HG03521 (cell line): ENCODE measurements around the gene STK25.
"Not testable (repeated sequence)": the region's sequence is repeated elsewhere in the genome, so short reads cannot be mapped to it uniquely, and the experiment has no call there.

ENCODE experiments used
- ATAC-seq: cut with Tn5 transposase; IDR thresholded peaks from one replicate; pipeline ENCODE4 v1.9.1; 2021; ENCODE audit warnings: mild to moderate bottlenecking, moderate library complexity; ENCODE audit not compliant: unreplicated experiment

STK25 gene

DNA sequence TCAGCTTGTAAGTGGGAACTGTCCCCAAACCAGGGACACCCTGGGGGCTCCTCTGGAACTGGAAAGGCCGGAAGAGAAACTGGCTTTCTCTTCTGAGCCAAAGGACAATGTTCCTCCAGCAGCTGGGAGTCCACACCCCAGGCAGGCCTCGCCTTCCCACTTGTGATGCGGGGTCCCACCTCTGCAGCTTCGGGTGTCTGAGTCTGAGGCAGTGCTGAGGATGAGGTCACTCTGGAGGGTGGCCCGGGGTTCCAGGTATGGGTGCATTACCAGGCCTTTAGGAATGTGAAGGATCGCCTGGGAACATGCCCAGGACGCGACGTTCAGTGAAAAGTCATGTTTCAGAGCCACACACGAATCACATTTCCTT lies 32.0 kb upstream of the STK25 start:
- no peak for ATAC-seq

DNA sequence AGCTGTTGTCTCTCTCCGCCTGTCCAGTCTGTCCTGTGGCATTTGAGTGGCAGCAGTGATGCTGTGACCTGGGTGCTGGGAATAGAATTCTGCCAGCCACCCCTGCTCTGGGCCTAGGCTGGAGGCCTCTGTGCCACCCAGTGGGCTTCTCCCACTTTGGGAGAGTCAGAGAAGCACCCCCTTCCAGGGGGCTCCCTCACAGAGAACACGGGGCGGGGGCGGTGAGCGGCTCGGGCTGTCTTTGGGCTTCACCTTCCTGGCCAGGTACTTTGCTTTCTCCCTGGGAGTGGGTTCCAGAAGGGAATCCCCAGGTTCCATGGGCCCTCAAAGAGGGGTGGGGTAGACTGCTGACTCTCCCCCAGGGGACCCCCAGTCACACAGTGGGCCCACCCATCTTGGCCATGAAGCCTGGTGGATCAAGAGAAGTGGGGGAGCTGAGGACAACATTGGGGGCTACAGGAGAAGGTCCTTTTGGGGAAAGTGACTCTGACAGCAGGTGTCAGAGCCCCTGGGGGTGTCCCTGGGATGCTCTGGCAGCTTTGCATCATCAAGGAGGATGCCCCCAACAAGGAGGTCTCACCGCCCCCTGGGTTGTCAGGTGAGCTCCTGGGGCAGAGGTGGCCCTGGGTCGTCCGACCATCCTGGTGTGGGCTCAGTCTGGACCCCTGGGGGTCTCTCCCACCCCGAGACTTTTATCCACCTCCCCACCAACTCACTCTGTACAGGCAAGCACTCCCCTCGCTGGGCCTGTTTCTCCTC lies 31.4 kb upstream of the STK25 start:
- no peak for ATAC-seq

DNA sequence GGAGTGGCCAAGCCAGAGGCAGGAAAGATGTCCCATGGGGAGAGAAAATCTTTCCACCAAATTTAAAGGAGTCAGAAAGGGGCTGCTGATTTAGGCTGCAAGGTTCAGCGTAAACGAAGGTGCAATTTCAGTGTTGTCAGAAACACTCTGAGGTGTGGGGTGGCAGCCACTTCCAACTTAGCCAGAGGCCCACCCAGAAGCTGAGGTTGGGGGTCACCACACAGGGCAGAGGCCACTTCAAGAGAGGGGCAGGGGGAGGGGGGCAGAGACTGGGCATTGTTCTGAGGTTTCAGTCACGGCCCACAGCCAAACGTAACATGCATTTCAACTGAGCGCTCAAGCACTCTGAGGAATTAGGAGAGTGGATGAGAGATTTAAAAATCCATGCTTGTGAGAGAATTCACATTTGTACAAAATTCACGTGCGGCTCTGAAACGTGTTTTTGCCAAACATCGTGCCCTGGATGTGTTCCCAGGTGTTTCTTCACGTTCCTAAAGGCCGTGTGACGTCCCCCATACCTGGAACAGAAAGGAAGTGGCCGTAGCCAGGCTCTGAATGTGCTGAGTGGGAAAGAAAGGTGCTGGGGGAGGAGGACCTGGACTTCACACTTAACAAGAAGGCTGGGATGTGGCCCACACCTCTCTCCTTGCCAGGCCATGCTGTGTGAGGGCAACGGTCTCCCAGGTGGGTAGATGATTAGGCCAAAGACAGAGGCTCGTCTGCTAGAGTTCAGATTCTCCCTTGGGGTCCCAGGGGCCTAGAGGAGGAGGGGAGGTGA lies 30.6 kb upstream of the STK25 start:
- no peak for ATAC-seq

GRCh38 chr2:241535871-241536655 lies 27.7 kb upstream of the STK25 start:
- no peak for ATAC-seq

- ATAC-seq, result no peak
Measured at GRCh38 chr2:241534701-241535375, 26.5 kb upstream of the STK25 start.

GRCh38 chr2:241534293-241534692 lies 25.9 kb upstream of the STK25 start:
- no peak for ATAC-seq

DNA sequence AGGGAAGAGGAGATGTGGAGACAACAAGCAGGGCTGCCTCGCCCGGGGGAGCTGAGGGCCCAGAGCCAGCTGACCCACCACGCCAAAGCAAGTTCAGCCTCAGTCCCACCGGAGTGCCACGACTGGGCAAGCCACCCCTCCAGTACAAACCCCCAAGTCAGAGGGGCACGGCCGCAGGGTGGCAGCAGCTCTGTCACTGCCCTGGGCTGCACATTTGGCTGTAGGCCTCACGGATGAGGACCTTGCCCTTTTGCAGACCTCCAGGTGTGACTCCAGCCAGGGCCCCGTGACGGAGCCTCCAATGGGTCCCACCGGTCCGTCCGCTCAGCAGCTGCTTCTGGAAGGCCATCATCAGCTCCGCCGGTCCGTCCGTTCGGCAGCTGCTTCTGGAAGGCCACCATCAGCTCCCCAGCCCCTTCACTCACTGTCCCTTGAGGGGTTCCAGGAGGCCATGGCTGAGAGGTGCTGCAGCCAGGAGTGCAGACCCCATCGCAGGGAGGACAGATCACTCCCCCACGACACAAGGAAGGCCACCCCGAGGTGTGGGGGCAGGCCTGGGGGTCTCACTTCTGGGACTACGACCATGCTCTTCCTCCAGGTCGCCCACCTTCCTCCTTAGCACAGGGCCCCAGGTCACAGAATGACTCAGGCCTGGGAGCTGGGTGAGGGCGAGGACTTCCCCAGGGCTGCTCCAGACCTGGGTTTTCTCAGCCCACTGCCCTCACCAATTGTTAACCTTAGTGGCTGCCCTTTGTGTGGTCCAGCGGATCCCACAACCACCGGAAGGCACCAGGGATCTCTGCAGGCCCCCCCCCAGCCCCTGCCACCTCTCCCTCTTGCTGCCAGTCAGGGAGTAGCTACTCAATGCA lies 24.6 kb upstream of the STK25 start:
- no peak for ATAC-seq

- ATAC-seq, result no peak
Measured at GRCh38 chr2:241532168-241532567, 23.8 kb upstream of the STK25 start.

- no peak for ATAC-seq
Measured at GRCh38 chr2:241531161-241531722, 22.9 kb upstream of the STK25 start.

DNA sequence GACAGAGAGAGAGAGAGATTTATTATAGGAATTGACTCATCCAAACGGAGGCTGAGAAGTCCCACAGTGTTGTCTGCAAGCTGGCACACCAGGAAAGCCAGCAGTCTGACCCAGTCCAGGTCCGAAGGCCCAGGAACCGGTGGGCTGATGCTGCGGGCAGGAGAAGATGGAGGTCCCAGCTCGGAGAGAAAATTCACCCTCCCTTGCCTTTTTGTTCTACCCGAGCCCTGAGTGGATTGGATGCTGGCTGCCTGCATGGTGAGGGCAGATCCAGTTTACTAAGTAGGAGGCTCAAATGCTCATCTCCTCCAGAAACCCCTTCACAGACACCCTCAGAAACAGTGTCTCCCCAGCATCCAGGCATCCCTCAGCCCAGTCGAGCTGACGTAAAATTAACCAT lies 22.2 kb upstream of the STK25 start:
- ATAC-seq, result no peak

DNA sequence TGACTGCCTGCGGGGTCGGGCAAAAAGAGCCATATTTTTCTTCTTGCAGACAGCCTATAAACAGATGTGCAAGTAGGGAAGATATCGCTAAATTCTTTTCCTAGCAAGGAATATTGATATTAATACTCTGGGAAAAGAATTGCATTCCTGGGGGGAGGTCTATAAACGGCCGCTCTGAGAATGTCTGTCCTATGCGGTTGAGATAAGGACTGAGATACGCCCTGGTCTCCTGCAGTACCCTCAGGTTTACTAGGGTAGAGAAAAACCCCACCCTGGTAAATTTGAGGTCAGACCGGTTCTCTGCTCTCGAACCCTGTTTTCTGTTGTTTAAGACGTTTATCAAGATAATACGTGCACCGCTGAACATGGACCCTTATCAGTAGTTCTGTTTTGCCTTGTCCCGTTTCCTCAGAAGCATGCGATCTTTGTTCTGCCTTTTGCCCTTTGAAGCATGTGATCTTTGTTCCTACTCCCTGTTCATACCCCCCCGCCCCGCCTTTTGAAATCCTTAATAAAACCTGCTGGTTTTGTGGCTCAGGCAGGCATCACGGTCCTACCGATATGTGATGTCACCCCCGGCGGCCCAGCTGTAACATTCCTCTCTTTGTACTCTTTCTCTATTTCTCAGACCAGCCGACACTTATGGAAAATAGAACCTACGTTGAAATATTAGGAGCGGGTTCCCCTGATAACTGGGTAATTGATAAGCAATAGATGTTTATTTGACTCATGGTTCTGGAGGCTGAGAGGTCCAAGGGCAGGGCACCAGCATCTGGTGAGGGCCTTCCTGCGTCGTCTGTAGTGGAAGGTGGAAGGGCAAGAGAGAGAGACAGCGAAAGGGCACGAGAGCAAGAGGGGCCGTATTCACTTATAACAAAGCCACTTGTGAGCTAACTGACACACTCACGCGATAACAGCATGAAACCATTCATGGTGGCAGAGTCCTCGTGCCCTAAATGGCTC lies 17.7 kb upstream of the STK25 start:
- ATAC-seq, result not testable (repeated sequence)

DNA sequence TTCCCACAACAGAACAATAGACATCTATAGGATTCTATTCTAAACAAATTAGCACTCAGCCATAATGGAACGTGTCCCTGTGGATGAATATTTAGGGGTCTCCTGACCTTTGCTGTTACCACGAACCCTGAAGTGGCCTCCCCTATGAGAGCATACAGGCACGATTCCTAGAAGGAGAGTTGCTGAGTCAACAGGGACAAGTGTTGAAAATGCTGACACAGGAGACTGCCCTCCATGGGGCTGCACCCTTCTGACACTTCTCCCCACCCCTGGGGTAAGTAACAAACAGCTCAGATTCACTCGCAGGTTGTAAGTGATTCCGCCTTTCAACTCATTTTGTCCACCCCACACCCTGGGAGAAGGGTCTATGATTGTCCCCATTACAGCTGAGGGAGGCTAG lies 14.1 kb upstream of the STK25 start:
- ATAC-seq, result no peak

DNA sequence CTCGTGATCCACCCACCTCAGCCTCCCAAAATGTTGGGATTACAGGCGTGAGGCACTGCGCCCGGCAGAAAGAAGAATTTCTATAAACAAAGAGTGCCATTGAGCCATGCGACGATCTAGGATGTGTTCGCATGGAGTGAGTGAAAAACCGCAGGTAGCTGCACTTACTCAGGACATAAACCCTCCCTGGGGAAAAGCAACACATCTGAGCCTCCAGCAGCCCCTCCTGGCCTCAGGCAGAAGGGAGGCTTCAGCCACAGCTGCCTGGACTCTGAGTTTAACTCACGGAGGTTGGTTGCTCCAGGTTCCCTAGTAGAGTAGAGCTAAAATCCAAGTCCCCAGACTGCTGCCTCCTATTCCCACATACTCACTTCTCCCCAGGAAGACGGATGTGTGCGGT lies 11.3 kb upstream of the STK25 start:
- ATAC-seq, result no peak

GRCh38 chr2:241517297-241517696 lies 8.9 kb upstream of the STK25 start:
- no peak for ATAC-seq

GRCh38 chr2:241516520-241516965 lies 8.2 kb upstream of the STK25 start:
- ATAC-seq, result no peak

DNA sequence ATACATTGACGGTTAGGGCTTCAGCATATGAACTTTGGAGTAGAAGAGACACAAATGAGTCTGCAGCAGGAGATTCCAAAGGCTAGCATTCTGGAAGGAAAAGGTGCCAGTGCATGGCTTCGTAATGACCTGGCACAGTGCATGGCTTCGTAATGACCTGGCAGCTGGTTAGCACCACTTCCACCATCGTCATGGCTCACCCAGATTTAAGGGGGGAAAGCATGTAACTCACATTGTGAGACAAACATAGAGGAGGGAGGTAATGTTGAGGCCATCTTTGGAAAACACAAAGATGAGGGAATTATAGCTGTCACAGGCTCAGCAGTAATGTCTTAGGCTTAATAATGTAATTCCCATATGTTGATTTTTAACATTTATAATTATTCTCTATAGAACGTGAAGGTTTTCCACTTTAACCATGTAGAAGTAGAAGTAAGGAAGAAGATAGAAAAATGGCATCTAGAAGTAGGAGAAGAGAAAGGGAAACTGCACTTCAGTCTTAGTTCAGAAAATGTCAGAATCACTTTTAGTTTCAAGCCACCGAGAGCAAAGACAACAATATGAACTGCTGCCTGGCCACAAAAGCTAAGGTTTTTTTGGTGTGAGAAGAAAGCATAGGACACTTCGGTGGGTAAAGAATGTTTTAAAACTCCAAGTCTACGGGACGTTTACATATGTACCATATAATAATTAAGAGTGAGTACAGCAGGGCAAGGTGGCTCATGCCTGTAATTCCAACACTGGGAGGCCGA lies 6.8 kb upstream of the STK25 start:
- peak; percentile 64 for ATAC-seq

DNA sequence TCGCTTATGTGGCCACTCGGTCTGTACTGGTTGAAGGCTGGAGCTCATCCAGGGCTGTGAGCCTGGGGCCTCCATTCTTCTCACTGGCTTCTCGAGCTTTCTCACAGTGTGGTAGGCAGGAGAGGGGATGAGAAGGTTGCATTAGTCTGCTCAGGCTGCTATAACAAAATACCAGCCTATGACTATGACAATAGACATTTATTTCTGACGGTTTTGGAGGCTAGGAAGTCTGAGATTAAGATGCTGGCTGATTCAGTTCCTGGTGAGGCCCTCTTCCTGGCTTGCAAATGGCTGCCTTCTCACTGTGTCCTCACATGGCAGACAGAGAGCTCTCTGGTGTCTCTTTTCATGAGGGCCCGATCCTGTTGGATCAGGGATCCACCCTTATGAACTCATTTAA lies 6.2 kb upstream of the STK25 start:
- ATAC-seq, result no peak
